Measurements from ENCODE around the gene PGBD1. TPM values are rescaled to one million over a fixed set of nuclear protein-coding genes. Genes with fewer than 3 reads are reported as not detected.

Gene PGBD1
- total and polyA plus RNA-seq, 8 donors, result 0.60 to 3.1 (median 0.94) TPM

GRCh38 chr6:28333599-28334018 is 52.2 kb downstream of the PGBD1 start:
- Histone ChIP-seq H3K4me3 (no peak overlapping the region), H3K4me1 (peaks cover 0 to 6% (median 5%) of the 10 kb centered on the region in 3 donors), H3K27me3 (no peaks in the 10 kb centered on the region), H3K27ac (no peak overlapping the region), H3K36me3 (no peaks in the 10 kb centered on the region), H3K9me3 (no peaks in the 10 kb centered on the region)
- intact Hi-C loops (cut with DNase I), result no loop called here
- no peak for ATAC-seq
- TF ChIP-seq, protein P1, sequence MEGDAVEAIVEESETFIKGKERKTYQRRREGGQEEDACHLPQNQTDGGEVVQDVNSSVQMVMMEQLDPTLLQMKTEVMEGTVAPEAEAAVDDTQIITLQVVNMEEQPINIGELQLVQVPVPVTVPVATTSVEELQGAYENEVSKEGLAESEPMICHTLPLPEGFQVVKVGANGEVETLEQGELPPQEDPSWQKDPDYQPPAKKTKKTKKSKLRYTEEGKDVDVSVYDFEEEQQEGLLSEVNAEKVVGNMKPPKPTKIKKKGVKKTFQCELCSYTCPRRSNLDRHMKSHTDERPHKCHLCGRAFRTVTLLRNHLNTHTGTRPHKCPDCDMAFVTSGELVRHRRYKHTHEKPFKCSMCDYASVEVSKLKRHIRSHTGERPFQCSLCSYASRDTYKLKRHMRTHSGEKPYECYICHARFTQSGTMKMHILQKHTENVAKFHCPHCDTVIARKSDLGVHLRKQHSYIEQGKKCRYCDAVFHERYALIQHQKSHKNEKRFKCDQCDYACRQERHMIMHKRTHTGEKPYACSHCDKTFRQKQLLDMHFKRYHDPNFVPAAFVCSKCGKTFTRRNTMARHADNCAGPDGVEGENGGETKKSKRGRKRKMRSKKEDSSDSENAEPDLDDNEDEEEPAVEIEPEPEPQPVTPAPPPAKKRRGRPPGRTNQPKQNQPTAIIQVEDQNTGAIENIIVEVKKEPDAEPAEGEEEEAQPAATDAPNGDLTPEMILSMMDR (IDR thresholded peaks at IDR 0.05), result no peak
- 93 to 100% methylated on average over 1 of the region's 1 CpG for WGBS, 2 donors
- FAIRE-seq, result no peak
- DNase-seq, result no peak

- WGBS, 2 donors, result 77 to 79% methylated on average over 7 of the region's 7 CpGs
- Histone ChIP-seq H3K27ac (peak overlapping the region; percentile 96 to 98 (median 97)), H3K4me3 (peak overlapping the region in 3 of 4 donors; percentile 31 to 63 (median 45)), H3K4me1 (peaks cover 0 to 6% (median 5%) of the 10 kb centered on the region in 3 donors), H3K27me3 (no peaks in the 10 kb centered on the region), H3K36me3 (no peaks in the 10 kb centered on the region), H3K9me3 (no peaks in the 10 kb centered on the region)
- FAIRE-seq (no peak), ATAC-seq (no peak), DNase-seq (no peak)
- intact Hi-C loops (cut with DNase I), result no loop called here
- TF ChIP-seq, protein P1 (IDR thresholded peaks at IDR 0.05), result no peak
These were observed 53.1 kb downstream of the PGBD1 start for GRCh38 chr6:28334286-28335039.

DNA sequence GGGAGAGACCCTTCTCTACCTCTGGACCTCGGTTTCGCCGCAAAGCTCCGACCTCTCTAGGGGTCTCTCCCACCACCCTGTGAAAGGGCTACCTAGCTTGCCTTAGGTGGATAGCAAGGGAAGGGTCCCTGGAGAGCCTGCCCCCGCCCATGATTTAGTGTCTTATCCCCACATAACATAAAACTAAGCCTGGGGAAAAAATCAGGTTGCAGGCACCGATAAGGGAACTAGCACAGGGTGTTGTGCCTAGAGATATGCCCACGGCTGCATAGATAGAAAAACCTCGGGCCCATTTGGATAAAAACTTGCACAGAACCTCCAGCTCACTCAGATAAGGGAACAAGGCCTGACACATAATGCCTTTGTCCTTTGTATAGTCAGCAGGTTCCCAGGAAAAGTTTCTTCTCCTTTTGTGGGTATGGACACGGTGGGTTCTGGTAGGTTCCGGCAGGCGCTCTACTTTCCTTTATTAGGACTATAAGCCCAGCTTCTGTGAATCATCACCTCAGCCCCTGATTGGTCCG is 53.7 kb downstream of the PGBD1 start:
- H3K36me3 ChIP-seq, result no peaks in the 10 kb centered on the region
- peaks cover 0 to 6% (median 5%) of the 10 kb centered on the region in 3 donors for H3K4me1 ChIP-seq
- DNase-seq, result peak in 1 of 6 donors; percentile 86
- intact Hi-C loops (cut with DNase I), result no loop called here
- peak overlapping the region in 3 of 4 donors; percentile 31 to 63 (median 45) for H3K4me3 ChIP-seq
- peak overlapping the region; percentile 96 to 98 (median 97) for H3K27ac ChIP-seq
- peak in 3 of 4 donors; percentile 9 to 21 (median 14) for ATAC-seq
- TF ChIP-seq, protein P1 (IDR thresholded peaks at IDR 0.05), result no peak
- WGBS, 2 donors, result 21 to 25% methylated on average over 12 of the region's 12 CpGs
- no peak for FAIRE-seq
- no peaks in the 10 kb centered on the region for H3K27me3 ChIP-seq
- no peaks in the 10 kb centered on the region for H3K9me3 ChIP-seq

- TF ChIP-seq, protein P1 (IDR thresholded peaks at IDR 0.05), result no peak
These were observed 54.4 kb downstream of the PGBD1 start, which contains the start of gene ZSCAN31 for GRCh38 chr6:28335564-28336283. Gene ZSCAN31, minus strand, starts transcription at chr6:28336148. Its CDS starts 6,465 bp downstream, at chr6:28329683.

More at GRCh38 chr6:28335564-28336283, 54.4 kb downstream of the PGBD1 start, which contains the start of gene ZSCAN31:
- ATAC-seq (peak; percentile 92 to 97 (median 94)), DNase-seq (peak; percentile 85 to 98 (median 97)), FAIRE-seq (peak; percentile 98)
- Histone ChIP-seq H3K27ac (peak within 1 kb of the TSS; percentile 96 to 98 (median 97)), H3K4me1 (peaks cover 0 to 6% (median 5%) of the 10 kb centered on the region in 3 donors), H3K27me3 (no peaks in the 10 kb centered on the region), H3K4me3 (peak within 1 kb of the TSS; percentile 31 to 63 (median 48)), H3K9me3 (no peaks in the 10 kb centered on the region), H3K36me3 (no peaks in the 10 kb centered on the region)
- 0% methylated on average over 35 of the region's 35 CpGs for WGBS, 2 donors
- intact Hi-C loops (cut with DNase I), result no loop called here

Data from pancreas (tissue), 10 donors.